Activated T-cell treated with anti-CD3 and anti-CD28 coated beads for 48 hours (primary cell): ENCODE data around the gene PRKAR2B.
"Not testable (repeated sequence)": the region's sequence is repeated elsewhere in the genome, so short reads cannot be mapped to it uniquely, and the experiment has no call there.

Source experiments
- DNase-seq: peaks from one replicate; pipeline ENCODE4 v3.0.0-alpha.2; 2020; ENCODE audit warnings: low read depth

PRKAR2B gene

DNA sequence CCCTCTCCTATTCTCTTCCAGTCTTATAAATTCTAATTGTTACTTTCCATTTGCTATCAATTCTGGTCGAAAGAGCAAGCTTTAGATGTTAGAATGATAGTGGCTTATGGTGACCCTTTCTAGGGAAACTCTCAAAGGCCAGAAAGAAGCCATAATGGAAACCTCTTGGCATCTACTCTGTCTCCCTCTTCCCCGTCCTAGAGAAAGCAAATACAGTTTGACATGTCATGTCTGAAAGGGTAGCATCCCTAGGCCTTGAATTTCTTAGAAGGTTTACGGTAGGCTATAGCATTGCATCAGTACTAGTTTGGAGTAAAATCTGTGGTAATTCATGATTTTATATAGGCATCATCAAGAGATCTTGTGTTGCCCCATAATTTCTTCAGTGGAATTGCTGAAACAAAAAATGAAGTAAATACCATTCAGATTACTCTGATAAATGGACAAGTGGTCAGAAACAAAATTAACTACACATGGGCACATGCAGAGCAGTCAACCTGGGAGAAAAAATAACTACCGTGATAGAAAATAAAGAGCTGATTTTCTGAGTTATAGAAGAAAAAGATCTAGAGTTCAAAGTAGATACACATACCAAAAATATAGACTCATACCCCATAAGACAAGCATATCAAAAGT, 4.4 kb downstream of the PRKAR2B start:
- DNase-seq, result no peak

DNA sequence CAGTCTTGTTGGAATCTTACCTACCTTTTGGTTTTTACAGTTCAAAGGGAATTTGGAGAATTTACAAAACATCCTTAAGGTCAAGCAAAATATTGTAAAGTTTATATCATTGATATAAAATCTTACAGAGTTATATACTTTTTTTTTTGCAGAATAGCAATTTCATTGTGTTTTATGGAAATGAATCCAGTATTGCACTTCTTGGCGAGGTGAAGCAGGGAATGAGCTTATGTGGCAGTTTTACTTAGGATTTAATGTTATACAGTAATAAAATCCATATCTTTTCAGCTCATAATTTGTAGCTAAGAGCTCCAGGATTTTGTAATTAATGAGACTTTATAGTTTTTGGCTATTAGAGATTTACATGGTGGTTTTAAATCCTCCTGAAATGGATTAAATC, 5.0 kb downstream of the PRKAR2B start:
- no peak for DNase-seq

- DNase-seq, result no peak
These were observed 5.5 kb downstream of the PRKAR2B start for GRCh38 chr7:107049971-107050532.

DNA sequence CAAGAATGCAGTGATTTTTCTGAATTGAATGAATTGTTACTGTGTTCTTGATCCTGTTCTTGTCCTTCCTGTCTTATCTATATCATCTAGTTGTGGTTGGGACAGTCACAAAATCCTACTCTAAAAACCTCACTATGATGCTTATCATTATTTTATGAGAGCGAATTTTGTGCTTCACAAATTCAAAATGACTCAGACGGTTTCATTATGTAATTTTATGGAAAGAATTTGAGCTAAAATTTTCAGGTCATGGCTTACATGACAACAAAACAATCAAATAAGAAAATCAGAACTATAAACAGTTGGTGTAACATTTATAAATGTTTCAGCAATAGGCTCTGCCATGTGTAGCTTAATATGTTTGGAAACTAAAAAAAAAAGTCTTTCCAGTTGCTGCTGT, 6.9 kb downstream of the PRKAR2B start:
- DNase-seq, result no peak

- not testable (repeated sequence) for DNase-seq
These were observed 10.5 kb downstream of the PRKAR2B start for GRCh38 chr7:107054965-107055364.

- not testable (repeated sequence) for DNase-seq
These were observed 11.6 kb downstream of the PRKAR2B start for GRCh38 chr7:107056058-107056457.

DNA sequence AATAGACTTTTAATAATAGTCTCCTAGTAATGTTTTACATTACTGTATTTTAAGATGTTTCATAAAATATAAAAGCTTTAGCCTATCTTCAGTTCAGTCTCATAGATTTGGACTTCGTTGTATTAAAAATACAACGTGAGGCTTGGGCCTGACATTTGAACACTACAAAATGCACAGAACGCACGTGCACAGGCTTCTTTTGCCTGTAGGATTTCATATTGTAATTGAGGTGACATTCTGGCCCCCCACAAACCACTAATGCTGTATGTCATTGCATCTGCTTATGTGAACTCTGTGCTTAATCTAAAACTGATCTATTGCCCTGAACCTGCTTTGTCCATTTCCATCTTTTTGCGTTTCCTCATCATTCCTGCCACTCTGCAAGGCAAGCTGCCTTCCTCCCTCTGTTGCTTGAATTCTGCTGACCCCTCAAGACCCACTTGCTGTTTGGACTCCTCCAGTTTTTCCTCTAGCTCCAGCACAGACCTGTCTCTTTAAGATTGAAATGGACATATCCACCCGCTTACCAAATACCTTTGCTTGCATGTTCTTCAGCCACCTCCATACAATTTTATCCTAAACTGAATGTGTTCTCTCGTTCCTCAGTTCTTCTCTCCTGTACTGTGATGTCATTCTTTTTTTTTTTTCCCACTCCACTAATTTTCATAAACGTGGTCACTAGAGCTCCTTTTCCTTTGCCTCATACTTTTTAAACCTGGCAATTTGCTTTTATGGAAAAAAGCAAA, 12.4 kb downstream of the PRKAR2B start:
- DNase-seq, result no peak

DNA sequence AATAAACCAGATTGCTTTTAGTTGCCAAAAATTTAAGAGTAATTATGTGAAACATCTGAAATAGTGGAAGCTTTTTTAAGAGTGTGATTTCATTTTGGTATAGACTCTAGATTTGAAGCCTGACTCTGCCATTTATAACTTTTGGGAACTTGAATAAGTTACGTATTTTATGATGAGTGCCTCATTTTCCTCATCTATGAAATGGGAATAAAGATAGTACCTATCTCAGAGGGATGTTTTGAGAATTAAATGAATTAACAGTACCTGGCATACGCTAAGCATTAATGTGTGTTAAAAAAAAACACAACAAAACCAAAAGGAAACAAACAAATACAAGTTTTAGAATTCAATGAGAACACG, 12.9 kb downstream of the PRKAR2B start:
- no peak for DNase-seq

DNA sequence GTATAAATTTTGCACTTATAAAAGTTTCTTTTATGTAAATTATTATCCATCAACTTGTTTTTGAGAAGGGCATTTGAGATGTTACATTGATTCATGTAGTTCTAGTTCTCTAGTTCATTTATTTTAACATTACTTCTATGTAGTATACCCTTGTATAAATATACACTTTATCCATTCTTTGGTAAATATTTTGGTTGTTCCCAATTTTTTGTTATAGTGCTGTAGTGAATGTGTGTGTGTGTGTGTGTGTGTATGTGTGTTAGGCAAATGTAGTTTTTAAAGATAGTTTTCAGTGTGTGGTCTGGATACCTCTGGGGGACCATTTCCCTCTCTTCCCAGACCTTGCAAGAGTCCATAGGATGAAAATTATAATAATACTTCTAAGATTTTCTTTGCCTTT, 15.0 kb downstream of the PRKAR2B start:
- DNase-seq, result no peak

DNA sequence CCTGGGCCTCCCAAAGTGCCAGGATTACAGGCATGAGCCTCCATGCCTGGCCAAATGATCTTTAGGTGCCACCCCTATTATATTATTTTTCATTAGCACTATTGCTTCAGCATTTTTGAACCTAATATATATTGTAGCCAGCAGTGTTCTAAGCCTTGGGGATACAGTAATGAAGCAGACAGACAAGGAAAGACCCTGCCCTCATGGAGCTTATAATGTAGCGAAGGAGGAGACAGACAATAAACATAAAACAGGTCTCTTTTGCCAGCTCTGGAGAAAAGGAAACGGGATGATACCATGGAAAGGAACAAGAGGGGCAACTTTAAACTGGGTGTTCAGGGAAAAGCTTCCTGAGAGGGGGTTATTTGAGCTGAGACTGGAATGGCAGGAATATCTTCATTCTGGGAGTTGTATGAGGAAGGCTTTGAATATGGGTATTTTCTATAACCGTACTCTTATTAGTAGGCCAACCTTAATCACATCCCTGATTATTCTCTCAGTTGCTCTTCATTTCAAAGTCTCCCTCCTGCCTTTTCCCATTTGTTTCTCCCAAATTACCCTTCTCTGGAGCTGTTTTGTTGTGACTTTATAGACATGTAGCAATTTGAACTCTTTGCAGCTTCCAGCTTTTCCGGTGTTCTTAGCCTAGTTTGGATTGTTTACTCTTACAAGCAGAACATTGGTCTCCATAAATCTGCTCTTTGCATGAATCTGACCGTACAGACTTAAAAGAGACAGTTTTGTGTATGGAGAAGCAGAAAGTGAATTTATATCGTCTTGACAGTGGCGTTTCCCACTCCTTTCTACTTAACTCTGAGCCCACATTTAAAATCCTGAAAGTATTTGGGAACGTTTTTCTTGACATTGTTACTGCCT, 19.0 kb downstream of the PRKAR2B start:
- DNase-seq, result no peak

DNA sequence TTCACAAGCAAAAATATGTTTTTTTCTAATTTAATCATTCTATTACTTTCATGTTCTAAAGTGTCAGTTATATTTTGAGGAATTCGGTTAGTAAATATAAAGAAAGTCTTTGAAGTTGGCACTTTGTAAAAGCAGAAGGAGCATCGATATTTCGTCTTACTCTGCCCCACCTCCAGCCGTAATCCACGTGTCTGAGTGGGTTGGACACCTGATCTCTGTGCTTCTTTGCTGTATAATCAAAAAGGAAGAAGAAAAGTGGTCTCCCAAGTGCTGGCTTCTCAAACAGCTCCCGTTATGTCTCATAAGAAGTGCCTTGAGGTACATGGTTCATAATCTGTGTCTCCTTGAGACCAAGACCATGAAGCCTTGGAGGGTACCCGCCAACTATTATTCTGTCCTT, 19.8 kb downstream of the PRKAR2B start:
- DNase-seq, result no peak

DNA sequence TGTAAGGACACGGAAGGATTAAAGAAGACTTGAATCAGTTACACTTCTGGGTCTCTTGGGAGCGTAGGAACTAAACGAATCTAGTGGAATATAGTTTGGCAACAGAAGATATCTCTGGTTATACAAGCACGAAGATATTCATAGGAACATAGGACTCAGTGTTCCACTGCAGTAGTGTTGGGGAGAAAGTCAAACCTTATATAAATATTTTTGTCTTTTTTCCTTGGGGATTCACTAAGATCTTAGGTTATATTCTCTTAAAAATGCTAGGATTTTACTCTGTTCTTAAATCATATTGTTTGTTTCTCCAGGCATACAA, 21.4 kb downstream of the PRKAR2B start:
- no peak for DNase-seq

- no peak for DNase-seq
These were observed 23.7 kb downstream of the PRKAR2B start for GRCh38 chr7:107068156-107068555.

DNA sequence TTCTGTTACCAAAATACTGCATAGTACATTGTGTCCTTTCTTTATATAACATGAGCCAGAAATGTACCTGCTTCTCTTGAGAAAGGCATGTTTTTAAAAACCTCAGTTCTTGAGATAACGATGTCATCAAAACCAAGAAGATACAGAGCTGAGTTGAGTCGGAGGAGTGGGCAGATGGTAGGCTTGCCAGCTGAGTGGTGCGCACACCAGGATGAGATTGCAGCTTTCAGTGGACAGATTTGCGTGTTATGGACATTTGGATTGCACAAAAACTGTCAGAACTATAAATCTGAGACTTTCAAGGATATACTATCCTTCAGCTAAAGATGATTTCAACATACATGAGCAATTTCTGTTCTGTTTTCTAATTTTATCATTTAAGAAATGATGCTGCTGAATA, 25.0 kb downstream of the PRKAR2B start:
- DNase-seq, result no peak

- DNase-seq, result no peak
These were observed 26.2 kb downstream of the PRKAR2B start for GRCh38 chr7:107070710-107071109.

- DNase-seq, result no peak
These were observed 26.6 kb downstream of the PRKAR2B start for GRCh38 chr7:107071129-107071528.

DNA sequence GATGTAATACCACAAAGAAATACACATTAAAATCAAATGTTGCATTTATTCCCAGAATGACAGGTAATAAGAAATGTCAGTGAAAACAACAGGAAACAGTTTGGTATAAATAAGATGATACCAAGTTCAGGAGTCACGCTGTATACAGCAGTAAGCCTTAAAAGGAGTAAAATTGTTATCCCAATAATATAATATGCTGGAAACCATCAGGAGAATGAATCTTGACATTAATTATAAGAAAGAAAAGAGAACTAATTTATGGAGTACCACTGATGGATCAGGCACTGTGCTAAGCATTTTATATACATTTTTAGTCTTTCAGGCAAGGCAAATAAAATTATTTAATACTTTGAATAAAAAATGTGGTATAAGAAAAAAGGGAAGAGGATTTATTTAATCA, 27.6 kb downstream of the PRKAR2B start:
- DNase-seq, result no peak

DNA sequence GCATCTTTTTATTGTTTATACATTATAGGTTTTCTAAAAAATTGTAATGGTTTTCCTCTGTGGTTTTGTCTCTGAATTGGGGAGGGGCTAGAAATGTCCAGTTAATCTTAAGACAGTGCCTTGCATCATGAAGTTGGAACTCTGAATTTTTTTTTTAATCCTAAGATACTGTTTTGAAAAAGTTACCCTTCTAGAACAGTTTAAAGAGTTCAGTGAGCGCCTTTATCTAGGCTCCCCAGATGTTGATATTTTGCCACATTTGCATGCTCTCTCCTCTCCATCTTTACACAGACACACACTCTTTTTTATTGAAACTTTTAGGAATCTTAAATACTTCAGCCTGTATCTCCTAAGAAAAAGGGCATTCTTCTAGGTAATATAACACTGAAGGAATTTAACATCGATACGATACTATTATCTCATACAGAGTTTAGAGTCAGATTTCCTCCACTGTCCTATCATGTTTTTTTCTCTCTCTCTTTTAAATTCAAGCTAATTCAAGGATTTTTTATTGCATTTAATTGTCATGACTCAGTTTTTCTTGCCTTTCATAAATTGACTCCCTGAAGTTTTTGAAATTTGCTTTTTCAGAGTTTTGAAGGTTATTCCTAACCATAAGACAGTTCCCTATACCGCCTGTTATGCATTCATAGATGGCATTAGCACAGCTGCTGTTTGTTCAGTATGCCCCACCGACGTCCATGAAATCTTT, 31.5 kb downstream of the PRKAR2B start:
- no peak for DNase-seq

DNA sequence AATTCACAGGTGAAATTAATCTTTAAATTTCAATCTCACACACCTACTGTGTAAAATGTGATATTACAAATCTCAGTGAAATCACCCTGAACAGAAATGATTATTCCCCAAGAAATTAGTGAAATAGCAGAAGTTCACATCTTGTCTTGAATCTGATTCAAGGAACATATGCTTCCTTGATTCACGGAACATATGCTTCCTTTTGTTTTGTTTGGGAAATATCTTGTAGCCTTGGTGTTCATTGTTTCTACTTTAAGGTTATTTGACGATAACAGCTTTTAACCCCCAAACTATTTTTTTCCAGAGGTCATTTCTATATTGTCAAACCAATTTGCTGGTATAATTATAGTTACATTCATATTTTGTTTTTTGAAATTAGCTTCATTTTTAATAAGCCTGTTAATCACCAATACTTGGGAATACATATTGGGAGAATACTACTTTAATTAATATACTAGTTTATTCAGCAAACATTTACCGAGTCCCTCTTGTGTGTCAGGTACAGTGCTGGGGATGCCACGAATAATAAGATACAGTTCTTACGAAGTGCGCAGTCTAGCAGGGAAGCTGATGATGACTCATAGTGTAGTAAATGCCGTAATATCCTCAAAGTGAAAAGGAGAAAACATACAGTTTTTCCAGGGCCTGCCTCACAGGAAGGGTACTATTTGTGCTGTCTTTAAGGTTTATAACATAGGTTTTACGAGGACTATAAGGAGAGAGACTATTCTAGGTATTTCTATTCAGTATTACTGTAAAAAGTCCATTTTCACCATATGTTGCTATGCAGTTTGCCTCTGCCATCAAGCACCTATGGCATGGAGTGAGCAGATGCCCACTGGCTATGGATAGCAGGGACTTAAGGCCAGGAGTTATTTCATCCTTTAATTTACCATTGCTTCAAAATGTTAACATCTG, 32.5 kb downstream of the PRKAR2B start:
- DNase-seq, result no peak

DNA sequence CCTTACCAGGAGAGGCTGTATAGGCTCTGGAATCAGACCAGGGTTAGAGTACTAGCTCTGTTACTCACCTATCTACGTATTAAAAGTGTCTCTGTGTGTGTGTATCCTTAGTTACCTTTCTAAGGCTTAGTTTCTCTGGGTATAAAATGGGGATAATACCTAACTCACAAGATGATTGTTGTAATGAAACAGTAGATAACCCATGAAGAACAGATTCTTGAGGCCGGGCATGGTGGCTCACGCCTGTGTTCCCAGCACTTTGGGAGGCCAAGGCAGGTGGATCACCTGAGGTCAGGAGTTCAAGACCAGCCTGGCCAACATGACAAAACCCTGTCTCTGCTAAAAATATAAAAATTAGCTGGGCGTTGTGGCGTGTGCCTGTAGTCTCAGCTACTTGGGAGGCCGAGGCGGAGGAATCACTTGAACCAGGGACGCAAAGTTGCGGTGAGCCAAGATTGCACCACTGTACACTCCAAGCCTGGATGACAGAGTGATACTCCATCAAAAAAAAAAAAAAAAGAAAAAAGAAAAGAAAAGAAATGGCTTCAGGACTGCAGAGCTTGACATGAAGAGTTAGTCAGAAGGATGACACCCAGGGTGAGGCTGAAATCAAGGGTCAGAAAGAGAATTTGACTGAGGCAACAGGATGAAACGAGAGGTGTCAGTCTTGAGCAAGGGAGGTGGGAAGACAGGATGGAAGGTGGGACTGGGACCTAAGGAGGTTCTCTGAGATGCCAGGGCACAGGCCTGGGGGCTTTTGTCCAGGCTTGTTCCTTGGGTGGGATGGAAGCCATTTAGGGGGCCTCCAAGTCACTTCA, 33.4 kb downstream of the PRKAR2B start:
- no peak for DNase-seq
